ENCODE data around the gene ANKS3.

Gene ANKS3

GRCh38 chr16:4664538-4665418 lies 69.3 kb downstream of the ANKS3 start:
- DNase-seq, result peak; percentile 48

- DNase-seq, result no peak
Observed at GRCh38 chr16:4663777-4664465, 70.2 kb downstream of the ANKS3 start.

GRCh38 chr16:4663465-4663776 lies 70.7 kb downstream of the ANKS3 start:
- DNase-seq, result no peak

DNA sequence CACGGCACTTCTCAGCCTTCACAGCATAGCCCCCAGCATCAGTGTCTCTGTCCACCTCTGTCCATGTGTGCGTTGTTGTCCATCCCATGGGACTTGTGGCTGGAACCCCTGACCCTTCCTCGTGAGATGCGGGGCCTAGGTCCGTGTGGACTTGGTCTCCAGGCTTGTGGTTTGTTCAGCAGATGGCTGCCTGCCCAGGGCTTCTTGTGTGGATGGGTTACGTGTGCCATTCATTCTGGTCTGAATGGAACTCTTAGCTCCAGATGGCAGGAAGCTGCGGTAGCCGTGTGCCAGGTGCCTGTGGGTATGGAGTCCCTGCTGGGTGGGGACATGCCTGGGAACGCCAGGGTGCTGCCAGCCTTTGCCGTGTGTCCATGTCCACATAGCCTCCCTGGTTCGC lies 72.4 kb downstream of the ANKS3 start:
- DNase-seq, result no peak

GRCh38 chr16:4660454-4661007 lies 73.5 kb downstream of the ANKS3 start:
- peak; percentile 50 for DNase-seq

GRCh38 chr16:4659363-4660353 lies 74.4 kb downstream of the ANKS3 start:
- no peak for DNase-seq

DNA sequence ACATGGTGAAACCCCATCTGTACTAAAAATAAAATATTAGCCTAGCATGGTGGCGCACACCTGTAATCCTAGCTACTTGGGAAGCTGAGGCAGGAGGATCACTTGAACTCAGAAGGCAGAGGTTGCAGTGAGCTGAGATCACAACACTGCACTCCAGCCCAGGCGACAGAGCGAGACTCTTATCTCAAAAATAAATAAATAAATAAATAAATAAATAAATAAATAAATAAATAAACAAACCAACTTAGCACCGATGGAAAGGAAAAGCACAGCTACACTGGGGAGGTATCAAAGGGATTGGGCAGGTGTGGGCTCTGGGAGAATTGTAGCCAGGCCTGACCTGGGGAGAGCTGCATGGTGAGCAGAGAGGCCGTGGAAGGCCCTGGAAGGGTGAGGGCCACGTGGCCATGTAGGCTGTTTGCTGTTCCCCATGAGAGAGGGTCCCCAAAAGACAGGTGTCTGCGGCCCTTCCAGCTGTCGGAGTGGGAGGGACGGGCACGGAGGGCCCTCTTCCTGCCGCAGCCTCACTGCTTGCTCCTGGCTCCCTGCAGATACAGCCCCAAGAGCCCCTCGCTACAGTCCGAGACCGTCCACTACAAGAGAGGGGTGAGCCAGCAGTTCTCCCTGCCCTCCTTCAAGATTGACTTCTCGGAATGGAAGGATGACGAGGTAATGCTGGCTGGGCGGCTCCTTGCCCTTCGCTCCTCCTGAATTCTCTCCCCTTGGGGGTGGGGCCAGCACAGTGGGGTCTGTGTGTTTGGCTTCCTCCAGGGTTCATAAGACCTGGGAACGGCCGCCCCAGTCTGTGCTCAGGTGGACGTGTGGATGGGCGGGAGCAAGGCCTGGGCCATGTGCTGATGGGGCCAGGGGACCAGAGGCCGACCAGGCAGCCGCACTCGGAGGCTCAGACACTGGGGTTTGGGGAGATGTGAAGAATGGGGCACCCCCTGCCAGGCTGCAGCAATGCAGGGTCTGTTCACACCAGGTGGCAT lies 77.1 kb downstream of the ANKS3 start:
- DNase-seq, result no peak

- no peak for DNase-seq
Observed at GRCh38 chr16:4656221-4656620, 77.8 kb downstream of the ANKS3 start.

DNA sequence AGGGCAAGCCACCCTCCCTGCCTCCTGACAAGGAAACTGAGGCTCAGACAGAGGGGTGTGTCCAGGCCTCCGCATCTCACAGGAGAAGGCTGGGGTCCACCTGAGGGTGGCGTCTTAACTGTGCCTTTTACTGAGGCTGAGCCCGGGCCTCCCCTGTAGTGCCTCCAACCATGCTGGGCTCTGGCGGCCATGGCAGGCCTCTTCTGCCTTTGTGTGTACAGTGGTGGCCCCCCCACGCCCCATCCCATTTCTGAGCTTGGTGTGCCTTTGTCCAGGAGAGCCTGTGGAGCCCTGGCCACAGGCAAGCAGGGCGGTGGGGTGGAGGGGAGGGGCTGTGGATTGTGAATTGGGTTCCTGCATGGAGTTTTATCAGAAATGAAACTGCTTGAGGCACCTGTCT lies 78.3 kb downstream of the ANKS3 start:
- no peak for DNase-seq

DNA sequence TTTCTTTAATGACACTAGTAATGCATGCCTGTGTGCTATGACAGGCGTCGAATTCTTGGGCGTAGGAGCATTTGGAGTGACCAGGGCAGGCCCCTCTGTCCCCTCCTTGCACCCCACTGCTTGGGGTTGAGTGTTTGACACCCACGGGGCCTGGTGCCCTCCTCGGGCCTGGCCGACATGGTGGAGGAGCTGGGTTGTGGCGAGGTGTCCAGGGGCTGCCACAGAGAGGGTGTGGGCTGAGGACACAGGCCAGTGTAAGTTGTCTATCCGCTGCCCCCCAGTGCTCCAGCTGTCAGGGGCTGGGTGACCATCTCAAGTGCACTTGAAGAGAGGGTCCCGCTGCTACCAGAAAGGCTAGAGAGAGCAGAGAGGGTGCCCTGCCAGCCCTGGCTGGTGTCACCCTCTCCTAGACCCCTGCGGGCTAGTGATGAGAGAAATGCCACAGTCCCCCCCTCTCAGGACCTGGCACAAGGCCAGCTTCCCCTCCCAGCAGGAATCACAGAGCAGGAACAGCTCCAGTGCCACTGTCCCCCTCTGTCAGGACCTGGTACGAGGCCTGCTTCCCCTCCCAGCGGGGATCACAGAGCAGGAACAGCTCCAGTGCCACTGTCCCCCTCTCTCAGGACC lies 79.0 kb downstream of the ANKS3 start:
- no peak for DNase-seq

DNA sequence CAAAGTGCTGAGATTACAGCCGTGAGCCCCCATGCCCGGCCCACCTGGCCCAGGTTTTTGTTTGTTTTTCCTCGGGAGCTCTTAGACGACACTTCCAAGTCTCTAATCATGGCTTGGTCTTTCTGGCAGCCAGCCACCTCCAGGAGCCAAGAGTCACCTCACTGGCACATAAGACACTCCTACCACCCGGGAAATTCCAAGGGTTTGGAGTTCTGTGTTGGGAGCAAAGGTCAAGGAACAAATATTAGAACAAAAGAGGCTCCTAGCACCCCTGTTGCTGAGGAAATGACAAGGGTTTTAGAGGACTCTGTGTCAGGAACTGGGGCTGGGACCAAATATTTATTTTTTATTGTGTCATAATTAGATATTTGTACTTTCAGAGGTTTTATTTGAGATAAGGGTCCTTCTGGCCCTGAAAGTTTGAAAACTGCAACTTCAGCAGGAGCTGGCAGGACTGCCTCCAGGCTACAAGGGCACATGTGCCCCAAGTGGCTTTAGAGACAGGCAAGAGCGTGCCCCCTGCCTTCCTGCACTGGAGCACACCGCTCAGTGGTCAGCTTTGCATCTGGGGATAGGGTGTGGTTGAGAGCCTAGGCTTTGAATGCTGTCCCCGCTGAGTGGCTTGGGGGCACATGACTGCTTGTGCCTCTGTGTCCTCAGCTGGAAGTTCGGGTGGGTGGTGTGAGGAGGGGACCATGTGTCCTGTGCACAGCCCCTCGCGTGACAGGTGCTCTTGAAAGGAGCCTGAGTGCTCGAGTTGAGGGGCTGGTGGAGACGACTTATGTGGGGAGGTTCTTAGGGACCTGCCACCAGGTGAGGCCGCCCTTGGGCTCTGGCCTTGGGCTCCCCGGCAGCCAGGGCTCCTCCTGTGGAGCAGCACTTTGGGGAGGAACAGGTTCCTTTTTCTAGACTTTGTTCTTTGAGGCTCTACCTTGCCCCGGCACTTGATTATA lies 79.8 kb downstream of the ANKS3 start:
- no peak for DNase-seq

DNA sequence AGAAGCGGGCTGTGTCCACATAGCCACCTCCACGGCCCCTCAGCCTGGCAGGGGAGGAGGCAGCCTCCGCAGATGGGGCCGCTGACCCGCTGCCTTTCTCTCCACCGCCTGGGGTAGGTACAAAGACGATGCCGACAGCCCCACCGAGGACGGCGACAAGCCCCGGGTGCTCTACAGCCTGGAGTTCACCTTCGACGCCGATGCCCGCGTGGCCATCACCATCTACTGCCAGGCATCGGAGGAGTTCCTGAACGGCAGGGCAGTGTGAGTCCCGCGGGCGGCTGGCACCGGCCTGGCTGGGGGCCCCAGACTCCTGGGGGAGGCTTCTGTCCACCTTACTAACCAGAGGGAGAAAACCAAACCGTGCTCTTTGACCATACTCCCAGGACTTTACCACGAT lies 81.5 kb downstream of the ANKS3 start:
- DNase-seq, result no peak

DNA sequence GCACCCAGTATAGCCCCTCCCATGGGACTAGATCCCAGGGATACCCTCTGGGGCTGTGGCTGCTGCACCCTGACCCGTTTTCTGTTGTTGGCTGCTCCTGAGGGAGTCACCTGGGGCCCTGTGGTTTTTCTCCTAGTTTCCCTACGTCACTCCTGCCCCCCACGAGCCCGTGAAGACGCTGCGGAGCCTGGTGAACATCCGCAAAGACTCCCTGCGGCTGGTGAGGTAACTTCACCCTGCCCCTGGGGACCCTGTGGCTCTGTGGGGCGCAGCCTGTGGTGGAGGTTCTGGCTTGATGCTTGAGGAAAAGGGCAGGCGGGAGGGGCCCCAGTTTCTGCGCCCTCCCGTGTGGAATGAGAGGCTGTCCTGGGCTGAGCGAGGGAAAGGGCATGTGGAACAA lies 82.2 kb downstream of the ANKS3 start:
- no peak for DNase-seq

DNA sequence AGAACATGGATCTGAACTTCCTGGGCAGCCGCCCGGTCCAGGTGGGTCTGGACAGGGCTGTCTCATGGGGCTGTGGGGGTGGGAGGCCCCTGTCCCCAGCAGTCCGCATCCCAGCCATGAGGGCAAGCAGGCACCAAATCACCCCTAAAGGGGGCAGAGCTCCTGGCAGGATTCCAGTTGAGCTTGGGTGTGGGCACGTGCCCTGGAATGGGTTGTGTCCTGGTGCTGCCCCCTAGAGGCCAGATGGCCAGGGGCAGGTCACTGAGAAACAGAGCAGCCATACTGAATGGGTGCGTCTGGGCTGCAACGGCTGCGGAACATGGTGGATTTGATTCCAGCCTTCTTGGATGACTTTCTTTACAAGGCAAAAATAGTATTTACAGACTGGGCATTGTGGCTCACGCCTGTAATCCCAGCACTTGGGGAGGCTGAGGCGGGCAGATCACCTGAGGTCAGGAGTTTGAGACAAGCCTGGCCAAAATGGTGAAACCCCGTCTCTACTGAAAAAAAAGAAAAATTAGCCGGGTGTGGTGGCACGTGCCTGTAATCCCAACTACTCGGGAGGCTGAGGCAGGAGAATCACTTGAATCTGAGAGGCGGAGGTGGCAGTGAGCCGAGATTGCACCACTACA lies 83.5 kb downstream of the ANKS3 start:
- peak; percentile 80 for DNase-seq

- DNase-seq, result no peak
Observed at GRCh38 chr16:4649744-4650442, 84.2 kb downstream of the ANKS3 start.

DNA sequence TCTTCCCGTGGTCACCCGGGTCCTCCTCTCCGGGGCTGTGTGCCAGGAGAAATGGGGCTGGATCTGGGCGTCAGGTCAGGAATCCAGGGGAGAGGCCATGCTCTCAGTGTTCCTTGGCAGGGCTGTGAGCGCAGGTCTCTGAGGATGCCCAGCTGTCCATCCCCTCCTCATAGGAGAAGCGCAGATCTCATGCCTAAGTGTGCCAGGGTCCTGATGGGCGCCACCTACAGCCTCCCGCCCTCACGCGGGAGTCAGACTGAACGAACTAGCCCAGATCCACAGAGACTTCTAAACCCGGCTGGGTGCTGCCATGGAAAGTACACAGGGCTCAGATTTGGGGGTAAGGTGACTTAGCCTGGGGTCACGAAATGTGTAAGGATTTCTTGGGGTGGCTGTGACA lies 85.2 kb downstream of the ANKS3 start:
- no peak for DNase-seq

DNA sequence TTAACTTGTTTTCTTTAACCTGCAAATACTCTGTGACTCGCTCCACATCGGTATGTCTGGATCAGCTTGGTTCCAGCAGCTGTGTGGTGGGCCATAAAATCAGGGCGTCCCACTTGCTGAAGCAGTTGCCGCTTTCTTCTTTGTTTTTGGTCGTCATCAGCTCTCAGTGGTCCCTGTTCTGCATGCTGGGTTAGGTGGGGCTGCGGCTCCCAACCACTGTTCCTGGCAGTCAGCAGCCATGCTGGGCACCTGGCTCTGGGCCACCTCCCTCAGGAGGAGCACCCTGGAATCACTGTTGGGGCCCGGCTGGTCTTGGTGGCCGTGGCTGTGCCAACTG lies 86.5 kb downstream of the ANKS3 start:
- DNase-seq, result no peak

DNA sequence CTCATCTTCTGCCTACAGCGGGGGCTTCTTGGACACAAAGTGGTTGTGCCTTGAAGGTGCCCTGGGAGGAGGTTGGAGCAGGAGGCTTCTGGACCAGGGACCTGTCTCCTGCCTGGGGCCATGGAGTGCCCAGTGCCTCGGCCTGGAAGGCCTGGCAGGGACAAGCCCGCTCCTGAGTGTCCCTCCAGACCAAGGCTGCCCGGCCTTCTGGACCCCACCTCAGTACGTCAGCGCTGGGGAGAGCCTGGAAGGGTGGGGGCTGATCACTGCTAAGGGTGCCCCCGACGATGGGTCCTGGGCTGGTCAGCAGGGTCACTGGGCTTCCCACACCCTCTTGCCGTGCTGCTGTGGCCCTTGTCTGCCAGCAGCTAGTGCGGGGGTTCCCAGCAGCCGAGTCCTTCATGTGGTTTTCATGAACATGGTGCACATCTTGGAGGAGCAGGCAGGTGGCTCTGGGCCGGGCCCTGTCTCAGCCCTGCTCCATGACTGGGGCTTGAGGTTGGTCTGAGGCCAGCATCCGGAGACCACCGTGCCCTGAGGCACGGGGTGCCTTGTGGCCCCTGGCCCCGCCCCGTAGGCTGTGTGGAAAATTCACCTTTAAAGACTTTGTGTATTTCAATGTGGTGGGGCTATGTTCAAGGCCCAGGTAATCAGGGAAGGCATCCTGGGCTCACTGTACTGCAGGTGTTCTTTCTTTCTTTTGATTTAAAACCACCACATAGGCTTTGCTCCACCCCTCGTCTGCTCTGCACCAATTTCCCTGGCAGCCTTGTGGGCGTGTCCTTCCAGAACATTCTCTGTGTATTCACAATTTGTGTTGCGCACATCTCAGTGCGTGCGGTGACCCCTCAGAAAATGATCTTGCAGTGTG lies 87.1 kb downstream of the ANKS3 start:
- DNase-seq, result no peak
